SU-DHL-6 (cell line): ENCODE results near the gene BOLA3.
A peak's percentile ranks its signal among the peaks of the same experiment; 100 is the strongest.

Experiments used
- H2AFZ ChIP-seq: fragments of 200-600 bp; sonication (generic); 2 replicates; pipeline ENCODE4 v1.6.1; 2014; ENCODE audit warnings: low read depth, mild to moderate bottlenecking, moderate library complexity, mixed read lengths, antibody characterized with exemption, low read length; ENCODE audit not compliant: severe bottlenecking
- H3F3A ChIP-seq: fragments of 200-600 bp; shearing (Covaris generic); 2 replicates; pipeline ENCODE4 v1.6.0; 2016; ENCODE audit warnings: antibody characterized with exemption, mild to moderate bottlenecking; ENCODE audit not compliant: insufficient read depth
- H3K27ac ChIP-seq: fragments of 200-600 bp; sonication (generic); 2 replicates; pipeline ENCODE4 v1.5.1; 2016; ENCODE audit warnings: low read depth, mild to moderate bottlenecking, low read length, moderate library complexity, mixed read lengths
- H3K27me3 ChIP-seq: fragments of 200-600 bp; sonication (generic), shearing (Covaris generic); 2 replicates; pipeline ENCODE4 v1.6.0; 2014; ENCODE audit warnings: mild to moderate bottlenecking, low read length
- H3K36me3 ChIP-seq: fragments of 200-600 bp; sonication (generic); 2 replicates; pipeline ENCODE4 v1.6.1; 2014; ENCODE audit warnings: mild to moderate bottlenecking, low read length, mixed read lengths
- H3K4me2 ChIP-seq: fragments of 300-600, 200-600 bp; shearing (Covaris generic), sonication (generic); 2 replicates; pipeline ENCODE4 v1.6.0; 2014; ENCODE audit warnings: low read length, low read depth, mild to moderate bottlenecking; ENCODE audit not compliant: poor library complexity, severe bottlenecking
- H3K4me3 ChIP-seq: fragments of 200-600 bp; sonication (generic); 2 replicates; pipeline ENCODE4 v1.5.1; 2014; ENCODE audit warnings: antibody characterized with exemption, low read length, mild to moderate bottlenecking, mixed read lengths; ENCODE audit not compliant: insufficient read depth, poor library complexity, severe bottlenecking
- H3K79me2 ChIP-seq: fragments of 200-600 bp; sonication (generic); 2 replicates; pipeline ENCODE4 v1.6.1; 2014; ENCODE audit warnings: mild to moderate bottlenecking, low read length, moderate library complexity; ENCODE audit not compliant: insufficient read depth
- H3K9ac ChIP-seq: fragments of 200-600 bp; sonication (generic); 2 replicates; pipeline ENCODE4 v1.7.0; 2014; ENCODE audit warnings: mild to moderate bottlenecking, low read length
- H3K9me2 ChIP-seq: fragments of 200-600 bp; sonication (generic); replicated peaks from 2 replicates; pipeline ENCODE4 v1.6.1; 2014; ENCODE audit warnings: low read length; ENCODE audit not compliant: insufficient read depth
- H3K9me3 ChIP-seq: fragments of 200-600 bp; sonication (generic); 2 replicates; pipeline ENCODE4 v1.6.1; 2014; ENCODE audit warnings: low read length, mixed read lengths; ENCODE audit not compliant: insufficient read depth
- H4K20me1 ChIP-seq: fragments of 200-600 bp; sonication (generic); 2 replicates; pipeline ENCODE4 v1.6.1; 2014; ENCODE audit warnings: low read depth, mild to moderate bottlenecking, antibody characterized with exemption, low read length, moderate library complexity, mixed read lengths
- EZH2phosphoT487 ChIP-seq: fragments of 200-600 bp; sonication (generic), shearing (Covaris generic); conservative IDR thresholded peaks from 2 replicates; pipeline ENCODE4 v1.6.1; 2018; ENCODE audit warnings: mild to moderate bottlenecking, antibody characterized with exemption, low read length, moderate library complexity, mixed read lengths
- TF ChIP-seq, protein P1 (sequence below): fragments of 200-600 bp; sonication (generic); IDR thresholded peaks from one replicate; pipeline ENCODE4 v1.5.1; 2017; ENCODE audit warnings: antibody characterized with exemption, mild to moderate bottlenecking, low read length, moderate library complexity; ENCODE audit not compliant: insufficient read depth, poor library complexity, severe bottlenecking

The BOLA3 gene

DNA sequence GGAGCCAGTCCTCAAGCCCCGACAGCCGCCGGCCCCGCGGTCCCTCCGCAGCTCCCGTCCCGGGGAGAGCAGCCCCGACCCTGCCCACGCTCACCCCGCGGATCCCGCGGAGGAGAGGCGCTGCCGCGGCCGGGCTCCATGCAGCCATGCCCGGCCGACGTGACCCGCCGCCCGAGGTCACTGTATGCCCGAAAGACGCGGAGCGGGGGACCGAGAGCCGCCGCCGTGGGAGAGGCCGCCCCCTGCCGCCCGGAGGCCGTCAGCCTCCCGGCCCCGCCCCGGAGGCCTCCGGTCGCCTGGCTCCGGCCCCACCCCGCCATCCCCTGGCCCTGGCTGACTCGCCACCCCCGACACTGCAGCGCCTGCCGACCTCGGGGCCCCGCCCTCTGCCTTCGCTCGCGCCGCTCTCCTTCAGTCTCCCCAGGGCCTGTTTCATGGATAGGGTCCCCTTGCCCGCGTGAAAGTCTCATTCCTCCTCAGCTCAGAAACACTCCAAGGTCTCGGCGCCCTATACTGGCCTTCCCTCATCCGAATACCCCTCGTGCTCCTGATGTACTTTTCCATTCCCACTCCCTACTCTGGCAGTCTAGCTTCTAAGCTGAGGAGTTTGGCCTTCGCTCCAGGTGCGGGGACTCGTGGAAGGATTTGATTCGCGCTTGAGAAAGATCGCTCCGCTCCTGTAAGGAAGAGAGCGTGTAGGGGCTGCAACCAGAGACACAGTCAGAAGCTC is at the start of gene BOLA3:
BOLA3 (minus strand) TSS at position 186 of the 730 bp plus-strand sequence; CDS start at position 148, 38 bp downstream.
- Histone ChIP-seq H4K20me1 (no peaks in the 10 kb centered on the region), H3K9me2 (no peaks in the 10 kb centered on the region), H2AFZ (peak within 1 kb of the TSS; percentile 96), H3K27ac (peak within 1 kb of the TSS; percentile 32; the same call in 1 of the 2 replicates), H3K79me2 (peaks cover 9% of the 10 kb centered on the region), H3K36me3 (peaks cover 2% of the 10 kb centered on the region; the same call in 1 of the 2 replicates), H3K9ac (peak within 1 kb of the TSS; percentile 78), H3K4me2 (peak within 1 kb of the TSS; percentile 89), H3F3A (peaks cover 41% of the 10 kb centered on the region), H3K27me3 (no peaks in the 10 kb centered on the region), H3K4me3 (peak within 1 kb of the TSS; percentile 75), H3K9me3 (no peaks in the 10 kb centered on the region)
- TF ChIP-seq, protein P1, sequence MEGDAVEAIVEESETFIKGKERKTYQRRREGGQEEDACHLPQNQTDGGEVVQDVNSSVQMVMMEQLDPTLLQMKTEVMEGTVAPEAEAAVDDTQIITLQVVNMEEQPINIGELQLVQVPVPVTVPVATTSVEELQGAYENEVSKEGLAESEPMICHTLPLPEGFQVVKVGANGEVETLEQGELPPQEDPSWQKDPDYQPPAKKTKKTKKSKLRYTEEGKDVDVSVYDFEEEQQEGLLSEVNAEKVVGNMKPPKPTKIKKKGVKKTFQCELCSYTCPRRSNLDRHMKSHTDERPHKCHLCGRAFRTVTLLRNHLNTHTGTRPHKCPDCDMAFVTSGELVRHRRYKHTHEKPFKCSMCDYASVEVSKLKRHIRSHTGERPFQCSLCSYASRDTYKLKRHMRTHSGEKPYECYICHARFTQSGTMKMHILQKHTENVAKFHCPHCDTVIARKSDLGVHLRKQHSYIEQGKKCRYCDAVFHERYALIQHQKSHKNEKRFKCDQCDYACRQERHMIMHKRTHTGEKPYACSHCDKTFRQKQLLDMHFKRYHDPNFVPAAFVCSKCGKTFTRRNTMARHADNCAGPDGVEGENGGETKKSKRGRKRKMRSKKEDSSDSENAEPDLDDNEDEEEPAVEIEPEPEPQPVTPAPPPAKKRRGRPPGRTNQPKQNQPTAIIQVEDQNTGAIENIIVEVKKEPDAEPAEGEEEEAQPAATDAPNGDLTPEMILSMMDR: peak; percentile 59
- TF ChIP-seq EZH2phosphoT487: no peak

DNA sequence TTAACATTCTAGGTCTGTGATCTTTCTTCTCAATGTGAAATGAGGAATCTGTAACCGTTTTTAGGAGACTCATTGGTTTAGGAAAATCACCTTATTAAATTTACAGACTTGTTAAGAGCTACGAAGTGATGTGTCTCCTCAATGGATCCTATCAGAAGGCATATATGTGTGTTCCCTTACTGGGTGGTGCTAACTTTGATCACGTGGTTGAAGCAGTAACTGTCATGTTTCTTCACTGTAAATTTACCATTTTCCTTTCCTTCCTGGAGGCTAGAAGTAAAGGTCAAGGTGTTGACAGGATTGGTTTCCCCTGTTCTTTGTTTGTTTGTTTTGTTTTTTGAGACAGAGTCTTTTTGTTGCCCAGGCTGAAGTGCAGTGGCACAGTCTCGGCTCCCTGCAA is 49.3 kb upstream of the BOLA3 start:
- no peaks in the 10 kb centered on the region for H3K9me3 ChIP-seq
- H3K27ac ChIP-seq: no peak overlapping the region
- peaks cover 5% of the 10 kb centered on the region; the same call in 1 of the 2 replicates for H3F3A ChIP-seq
- no peak for TF ChIP-seq EZH2phosphoT487
- TF ChIP-seq, protein P1: no peak
- H3K9me2 ChIP-seq: no peaks in the 10 kb centered on the region
- no peak overlapping the region for H3K9ac ChIP-seq
- peaks cover 11% of the 10 kb centered on the region for H4K20me1 ChIP-seq
- no peak overlapping the region for H3K4me3 ChIP-seq
- H3K4me2 ChIP-seq: no peak overlapping the region
- no peaks in the 10 kb centered on the region; the same call in 1 of the 2 replicates for H3K36me3 ChIP-seq
- peaks cover 35% of the 10 kb centered on the region for H3K79me2 ChIP-seq
- peak overlapping the region; percentile 8 for H2AFZ ChIP-seq
- no peaks in the 10 kb centered on the region for H3K27me3 ChIP-seq

DNA sequence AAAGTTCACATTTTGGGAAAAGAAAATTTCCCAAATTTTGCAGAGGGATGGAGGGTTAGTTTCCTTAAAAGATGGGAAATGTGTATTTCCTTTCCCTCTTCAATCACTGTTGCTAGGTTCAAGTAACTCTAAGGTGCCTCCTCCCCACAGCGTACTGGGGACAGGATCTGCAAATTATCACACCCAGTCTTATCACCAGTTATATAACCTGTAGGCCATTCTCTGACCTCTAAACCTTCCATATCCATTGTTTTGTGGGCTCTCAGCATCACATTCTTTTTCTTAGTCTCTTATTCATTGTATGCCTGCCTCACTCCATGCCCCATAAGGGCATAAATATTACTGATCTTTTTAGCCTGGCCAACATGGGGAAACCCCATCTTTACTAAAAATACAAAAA is 47.1 kb upstream of the BOLA3 start:
- no peaks in the 10 kb centered on the region for H3K9me2 ChIP-seq
- no peak overlapping the region for H3K4me2 ChIP-seq
- peaks cover 13% of the 10 kb centered on the region for H3K79me2 ChIP-seq
- H3K36me3 ChIP-seq: no peaks in the 10 kb centered on the region
- TF ChIP-seq EZH2phosphoT487: no peak
- TF ChIP-seq, protein P1: no peak
- no peak overlapping the region for H3K27ac ChIP-seq
- H3F3A ChIP-seq: peaks cover 5% of the 10 kb centered on the region; the same call in 1 of the 2 replicates
- H4K20me1 ChIP-seq: peaks cover 2% of the 10 kb centered on the region; the same call in 1 of the 2 replicates
- H3K27me3 ChIP-seq: no peaks in the 10 kb centered on the region
- no peak overlapping the region for H2AFZ ChIP-seq
- no peak overlapping the region for H3K4me3 ChIP-seq
- no peak overlapping the region for H3K9ac ChIP-seq
- H3K9me3 ChIP-seq: no peaks in the 10 kb centered on the region
